Right ventricle myocardium inferior (tissue), 1 donor: ENCODE data around the gene FGGY. TPM values are rescaled to one million over a fixed set of nuclear protein-coding genes. Genes with fewer than 3 reads are reported as not detected.

Experiments
- ATAC-seq: fragments of 200-7000 bp; cut with Tn5 transposase; one replicate; pipeline ENCODE4 v1.9.1; 2020; ENCODE audit warnings: mild to moderate bottlenecking, moderate library complexity
- DNase-seq: peaks from one replicate; pipeline ENCODE4 v3.0.0; 2021; ENCODE audit errors: missing footprints
- intact Hi-C: fragments of 100-400 bp; cut with DNase I; formaldehyde crosslinking; loops from one replicate; pipeline ENCODE4 v1.11.0; 2022
- total RNA-seq: library from RNA; stranded (reverse); fragmentation: NEBNext Ultra II Directional; extraction: Animal tissue kit (Norgen Biotek cat#: 25700); gene quantifications from one replicate; pipeline ENCODE4 v1.2.1, GENCODE V29; 2021
- donor health status: DM: no; HTN: yes; CAD: no; lungs with severe emphysema.

Gene FGGY
- total RNA-seq, 1 donor from 2014 or later: 28.5 TPM

- no peak for ATAC-seq
- DNase-seq: no peak
- intact Hi-C loops: no loop called here
Measured at GRCh38 chr1:59685666-59686065, 388.8 kb downstream of the FGGY start.

DNA sequence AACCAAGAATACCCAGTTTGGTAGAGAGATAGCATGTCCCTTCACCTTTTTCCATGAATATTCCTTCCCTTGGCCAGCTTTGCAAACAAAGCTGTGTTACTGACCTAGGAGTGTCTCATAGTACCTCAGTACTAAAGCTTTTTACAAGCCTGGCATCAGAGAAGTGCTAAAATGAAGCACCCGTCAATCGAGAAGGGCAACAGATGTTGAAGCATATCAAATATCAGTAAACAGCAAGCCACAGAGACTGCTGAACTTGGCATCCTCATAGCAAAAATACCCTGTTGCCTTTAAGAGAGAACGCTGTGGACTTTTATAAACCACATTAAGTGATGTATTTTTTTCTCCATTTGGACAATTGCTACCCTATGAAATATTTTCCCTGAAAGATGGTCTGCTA is 389.3 kb downstream of the FGGY start:
- intact Hi-C loops: no loop called here
- ATAC-seq (no peak), DNase-seq (no peak)

DNA sequence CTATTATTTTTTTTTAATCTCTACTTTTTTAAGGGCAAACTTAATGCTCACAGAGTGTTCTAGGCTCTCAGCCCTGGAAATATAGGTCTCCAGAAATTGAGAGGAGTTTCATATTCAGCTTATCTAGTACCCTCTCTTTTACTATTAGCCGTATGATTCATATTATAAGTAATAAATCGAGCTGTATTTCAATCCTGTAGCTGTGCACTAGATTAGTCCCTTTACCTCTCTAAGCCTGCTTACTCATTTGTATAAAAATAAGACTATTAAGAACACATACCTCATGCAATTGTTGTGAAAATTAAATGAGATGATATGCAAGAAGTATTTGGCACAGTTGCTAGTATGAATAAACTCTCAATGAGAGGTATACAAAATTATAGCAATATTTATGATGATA is 389.7 kb downstream of the FGGY start:
- no peak for DNase-seq
- intact Hi-C loops: no loop called here
- ATAC-seq: no peak

DNA sequence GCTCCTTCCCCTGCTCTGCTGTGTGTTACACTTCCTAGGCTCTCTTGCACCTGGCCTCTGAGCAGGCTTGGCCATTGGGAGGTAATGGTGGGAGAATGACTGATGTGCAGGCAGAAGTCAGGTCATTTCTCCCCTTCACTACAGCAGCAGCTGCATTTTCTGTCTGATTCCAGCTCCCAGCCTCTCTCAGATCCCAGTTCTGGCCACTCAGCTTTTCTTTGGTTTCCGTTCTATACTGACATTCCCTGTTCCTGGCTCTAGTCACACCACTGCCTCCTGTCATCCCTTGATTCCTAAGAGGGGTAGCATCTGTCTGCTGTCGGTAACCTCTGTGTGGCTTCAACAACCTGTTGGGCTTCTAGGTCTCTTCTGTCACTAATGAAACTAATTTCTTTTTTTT is 390.2 kb downstream of the FGGY start:
- intact Hi-C loops: no loop called here
- ATAC-seq: no peak
- no peak for DNase-seq

DNA sequence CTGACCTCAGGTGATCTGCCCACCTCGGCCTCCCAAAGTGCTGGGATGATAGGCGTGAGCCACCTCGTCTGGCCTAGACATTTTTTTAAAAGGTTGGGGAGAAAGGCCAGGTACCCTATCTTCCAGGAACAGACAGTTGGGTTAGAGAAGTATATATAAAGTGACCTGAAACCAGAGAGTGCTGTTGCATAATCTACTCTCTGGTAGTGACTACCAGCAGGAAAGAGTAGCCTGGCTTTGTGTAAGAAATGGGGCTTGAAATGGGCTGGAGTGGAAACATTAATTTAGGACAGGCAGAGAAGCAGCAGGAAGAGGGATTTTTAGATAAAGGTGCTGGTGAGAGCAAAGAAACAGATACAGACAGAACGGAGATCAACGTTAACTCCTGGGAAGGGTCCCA is 392.1 kb downstream of the FGGY start:
- DNase-seq: no peak
- no peak for ATAC-seq
- intact Hi-C loops: no loop called here

DNA sequence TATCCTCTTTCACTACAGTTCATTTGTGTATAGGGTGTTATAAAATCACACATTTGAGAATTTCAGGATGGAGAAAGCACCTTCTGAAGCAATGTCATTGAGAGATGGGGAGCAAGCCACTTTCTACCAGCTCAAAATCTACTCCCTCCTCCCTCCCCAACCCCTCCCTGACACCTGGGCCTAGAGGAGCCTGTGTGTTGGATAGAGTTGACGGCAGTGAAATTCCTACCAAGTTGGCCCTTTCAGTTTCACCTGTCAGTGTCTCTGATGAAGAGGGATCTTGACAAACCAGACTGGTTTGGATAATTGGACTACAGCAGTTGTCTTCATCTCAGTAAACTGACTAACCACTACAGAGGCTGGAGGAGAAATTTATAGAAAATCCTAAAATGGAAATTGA is 392.8 kb downstream of the FGGY start:
- DNase-seq (no peak), ATAC-seq (no peak)
- intact Hi-C loops: no loop called here

DNA sequence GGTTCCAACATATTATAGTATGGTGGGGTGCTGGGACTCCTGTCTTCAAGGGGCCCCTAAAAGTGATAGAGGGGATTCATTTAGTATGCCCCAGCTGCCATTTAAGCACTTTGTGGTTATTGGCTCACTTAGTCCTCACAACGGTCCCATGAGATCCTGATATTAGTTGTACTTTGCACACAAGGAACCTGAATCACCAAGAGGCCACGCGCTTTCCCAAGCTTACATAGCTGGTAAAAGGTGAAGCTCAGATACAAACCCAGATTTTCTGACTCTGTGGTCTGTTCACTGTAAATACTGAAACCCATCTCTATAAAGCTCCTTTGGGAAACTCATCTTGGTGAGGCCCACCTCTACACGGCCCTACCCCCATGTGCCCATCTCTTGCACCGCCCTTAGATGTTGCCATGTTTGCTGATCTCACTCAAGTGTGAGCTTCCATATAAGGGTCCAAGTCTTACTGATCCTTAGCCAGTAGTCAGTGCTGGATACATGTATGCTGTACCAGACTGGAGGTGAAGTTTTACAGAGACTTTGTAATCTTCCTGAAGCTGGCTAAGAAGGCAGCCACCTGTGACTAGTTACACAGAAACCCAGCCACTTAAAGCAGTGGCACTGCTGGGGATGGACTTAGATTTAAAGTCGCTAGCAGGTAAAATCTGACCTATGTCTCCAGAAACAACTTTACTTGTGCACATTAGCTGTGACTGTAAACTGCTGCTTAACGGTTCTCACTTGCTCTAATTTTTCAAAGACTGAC is 393.5 kb downstream of the FGGY start:
- intact Hi-C loops: no loop called here
- ATAC-seq (no peak), DNase-seq (no peak)

DNA sequence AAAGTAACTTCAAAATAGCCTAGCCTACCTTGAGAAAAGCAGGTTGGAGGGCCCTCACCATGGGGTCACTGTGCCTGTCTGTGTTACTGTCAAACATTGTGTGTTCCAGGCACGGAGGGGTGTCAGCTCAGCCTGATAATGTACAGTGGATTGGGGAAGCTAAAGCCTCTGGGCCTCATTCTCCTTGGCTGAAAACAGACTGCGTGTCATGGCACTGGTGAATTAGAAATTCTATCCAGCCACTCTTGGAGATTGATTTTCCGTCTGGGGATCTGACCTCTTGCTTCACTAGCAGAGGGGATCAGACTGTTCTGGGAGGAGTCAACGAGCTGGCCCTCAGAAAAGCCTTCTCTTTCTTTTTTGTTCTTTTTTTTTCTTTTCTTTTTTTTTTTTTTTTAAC is 394.4 kb downstream of the FGGY start:
- ATAC-seq: peak; percentile 95
- no peak for DNase-seq
- intact Hi-C loops: no loop called here

DNA sequence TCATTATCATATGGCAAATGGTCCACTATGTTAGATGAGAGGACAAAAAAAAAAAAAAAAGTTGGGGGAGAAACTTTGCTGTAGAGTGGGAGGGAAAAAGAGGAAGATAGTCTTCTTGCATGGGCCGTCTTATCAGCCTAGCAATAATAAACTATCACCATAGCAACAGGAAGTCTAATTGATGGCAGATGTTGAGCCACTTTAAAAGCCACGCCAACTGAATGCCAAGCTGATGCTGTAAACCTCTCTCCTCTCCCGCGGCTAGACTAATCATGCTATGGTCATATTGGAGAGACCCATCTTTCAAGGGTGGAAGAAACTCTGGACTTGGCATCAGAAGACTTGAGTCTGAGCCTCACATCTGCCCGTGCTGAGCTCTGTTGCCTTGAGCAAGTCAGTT is 395.7 kb downstream of the FGGY start:
- intact Hi-C loops: no loop called here
- peak; percentile 56 for ATAC-seq
- DNase-seq: no peak

- no peak for DNase-seq
- ATAC-seq: no peak
- intact Hi-C loops: no loop called here
Measured at GRCh38 chr1:59693406-59693805, 396.5 kb downstream of the FGGY start.

GRCh38 chr1:59695252-59695651 is 398.4 kb downstream of the FGGY start:
- ATAC-seq (no peak), DNase-seq (no peak)
- intact Hi-C loops: loop anchor here (5.0 kb wide), 2 partner anchors 398 to 793 kb away; partner anchors contain the start of gene FGGY

DNA sequence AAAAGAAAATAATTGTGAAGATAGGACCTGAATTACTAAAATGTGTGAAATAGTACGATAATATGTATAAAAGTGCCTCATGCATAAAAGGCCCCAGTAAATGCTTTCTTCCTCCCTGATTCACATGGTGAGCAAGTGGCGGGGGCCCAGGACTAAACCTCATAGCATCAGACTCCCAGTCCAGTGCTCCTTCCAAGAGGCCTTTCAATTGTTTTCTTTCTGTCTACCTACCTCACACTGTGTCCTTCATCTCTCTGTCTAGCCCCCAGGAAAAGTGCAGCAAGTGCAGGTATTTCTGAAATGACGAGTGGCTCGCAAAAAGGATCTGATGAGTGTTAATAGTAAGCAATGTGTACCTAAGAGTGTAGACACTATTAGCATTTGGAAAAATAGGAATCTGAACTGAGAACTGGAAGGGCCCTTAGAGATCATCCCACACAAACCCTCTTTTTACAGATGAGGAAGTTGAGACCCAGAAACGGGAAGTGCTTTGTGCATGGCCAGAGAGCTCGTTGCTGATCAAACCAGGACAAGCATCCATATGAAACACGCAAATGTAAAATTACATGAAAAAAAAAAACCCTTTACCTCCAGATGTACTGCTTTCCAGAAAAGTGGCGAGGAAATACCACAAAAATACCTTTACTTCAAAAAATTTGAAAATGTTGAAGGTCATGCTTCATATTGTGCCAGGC is 399.7 kb downstream of the FGGY start:
- ATAC-seq (no peak), DNase-seq (no peak)
- intact Hi-C loops: loop anchor here (5.0 kb wide), 2 partner anchors 399 to 794 kb away; partner anchors contain the start of gene FGGY

- DNase-seq: no peak
- intact Hi-C loops: loop anchor here (5.0 kb wide), 2 partner anchors 400 to 795 kb away; partner anchors contain the start of gene FGGY
- no peak for ATAC-seq
Measured at GRCh38 chr1:59697150-59697800, 400.4 kb downstream of the FGGY start.

DNA sequence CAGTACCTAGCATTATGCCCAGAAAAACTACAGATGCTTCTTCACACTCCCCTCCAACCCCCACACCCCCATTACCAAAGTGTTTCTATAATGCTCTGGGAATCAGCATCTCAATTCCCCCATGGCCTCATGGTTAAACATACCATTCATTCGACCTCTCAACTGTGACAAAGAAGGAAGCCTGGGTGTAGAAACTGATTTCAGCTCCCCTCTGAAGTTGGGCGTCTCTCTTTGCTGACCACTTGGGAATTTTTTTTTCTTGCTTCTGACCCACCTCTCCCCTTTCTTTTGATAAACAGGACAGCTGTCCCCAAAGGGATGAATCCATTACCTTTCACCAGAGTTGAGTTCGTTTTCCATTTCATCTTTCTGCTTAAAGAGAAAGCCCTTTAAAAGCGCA is 401.5 kb downstream of the FGGY start:
- intact Hi-C loops: loop anchor here (5.0 kb wide), 2 partner anchors 401 to 796 kb away; partner anchors contain the start of gene FGGY
- no peak for ATAC-seq
- no peak for DNase-seq

GRCh38 chr1:59699227-59699847 is 402.4 kb downstream of the FGGY start:
- DNase-seq (no peak), ATAC-seq (no peak)
- intact Hi-C loops: loop anchor here (5.0 kb wide), 2 partner anchors 402 to 797 kb away; partner anchors contain the start of gene FGGY

GRCh38 chr1:59701376-59701775 is 404.5 kb downstream of the FGGY start:
- no peak for DNase-seq
- intact Hi-C loops: loop anchor here (1.0 to 5.0 kb wide), 4 partner anchors 549 to 963 kb away; partner anchors contain the start of gene JUN
- ATAC-seq: no peak

DNA sequence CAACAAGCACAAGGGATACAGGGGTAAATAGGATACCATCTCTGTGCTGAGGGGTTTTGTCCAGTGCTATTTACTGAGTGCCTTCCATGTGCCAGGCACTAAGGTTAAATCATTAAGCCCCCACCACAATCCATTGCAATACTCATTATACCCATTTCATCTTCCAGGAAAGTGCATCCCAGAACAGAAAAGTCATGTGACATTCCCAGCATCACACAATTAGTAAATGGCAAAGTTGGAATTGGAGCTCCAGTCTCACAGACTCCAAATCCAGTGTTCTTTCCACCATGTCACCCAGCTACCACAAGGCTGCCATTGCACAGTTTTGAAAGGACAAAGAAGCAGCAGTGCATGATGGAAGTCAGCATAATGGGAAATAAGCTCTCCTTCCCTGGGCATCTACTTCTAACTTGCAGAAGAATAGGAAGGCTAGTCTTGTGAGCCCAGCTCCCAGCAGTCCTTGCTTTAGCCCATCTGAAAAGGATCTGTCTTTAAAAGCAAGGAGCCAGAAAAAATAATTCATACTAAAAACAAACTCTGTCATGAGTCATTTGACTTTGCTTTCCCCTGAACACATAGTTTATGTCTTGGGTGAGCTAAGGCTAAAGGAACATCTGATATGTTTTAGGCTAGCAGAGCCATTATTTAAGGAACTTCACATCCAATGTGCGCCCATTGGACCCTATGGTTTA is 406.5 kb downstream of the FGGY start:
- peak; percentile 48 for ATAC-seq
- DNase-seq: no peak
- intact Hi-C loops: loop anchor here (5.0 kb wide), 2 partner anchors 551 to 646 kb away; no protein-coding TSS in a partner anchor

DNA sequence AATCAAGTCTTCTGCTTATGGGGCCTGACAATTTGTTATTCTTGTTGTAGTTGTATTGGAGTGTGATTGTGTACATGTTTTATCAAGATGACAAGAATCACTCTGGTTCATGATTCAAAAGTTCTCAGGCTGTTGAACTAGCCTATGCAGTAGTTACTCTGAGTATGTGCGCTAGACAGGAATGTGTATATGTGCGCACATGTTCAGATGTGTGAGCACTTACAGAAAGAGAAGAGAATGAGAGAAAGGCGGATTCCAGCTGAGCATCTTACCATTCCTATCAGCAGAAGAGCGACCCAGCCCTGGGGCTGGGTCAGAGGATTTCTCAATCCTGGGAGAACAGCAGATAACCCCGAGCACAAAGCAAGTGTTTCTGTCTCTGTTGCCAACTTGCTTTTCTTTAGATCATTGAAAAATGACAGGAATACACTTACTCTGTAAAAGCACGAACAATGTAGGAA is 407.1 kb downstream of the FGGY start:
- no peak for DNase-seq
- intact Hi-C loops: loop anchor here (5.0 kb wide), 2 partner anchors 552 to 647 kb away; no protein-coding TSS in a partner anchor
- peak; percentile 67 for ATAC-seq
